HEK293 (cell line): ENCODE measurements around the gene AKAP11.

Experiments used
- CTCF ChIA-PET: fragments of 350-600 bp; formaldehyde crosslinking; extraction: SDS; loops from one replicate; lab custom pipeline; 2021; ENCODE audit warnings: antibody characterized with exemption; lab: Yijun Ruan, JAX
- POLR2A ChIA-PET: fragments of 300-600 bp; formaldehyde crosslinking; extraction: SDS; loops from one replicate; lab custom pipeline; 2020; ENCODE audit warnings: antibody characterized with exemption, inconsistent platforms; lab: Yijun Ruan, JAX
- H3K27ac ChIP-seq: fragments of 200-500 bp; sonication (Bioruptor generic); 2 replicates; pipeline ENCODE4 v1.5.1; 2014; ENCODE audit warnings: low read depth, low read length, control low read depth, inconsistent platforms; ENCODE audit errors: extremely low read depth
- H3K36me3 ChIP-seq, 2 experiments: fragments of 200-500 bp in 1 of 2; sonication (Bioruptor generic) in 1 of 2; 1 replicate in 1 of 2; 2 replicates in 1 of 2; pipeline ENCODE4 v1.5.1; 2014 to 2017; ENCODE audit warnings: inconsistent platforms in 2 of 2, low read length in 2 of 2; ENCODE audit not compliant: control insufficient read depth in 2 of 2, insufficient read depth in 1 of 2
- H3K4me1 ChIP-seq: fragments of 200-500 bp; sonication (Bioruptor generic); 2 replicates; pipeline ENCODE4 v1.5.1; 2014; ENCODE audit warnings: mild to moderate bottlenecking, low read length, inconsistent platforms; ENCODE audit not compliant: control insufficient read depth, insufficient read depth
- H3K4me3 ChIP-seq: 2 replicates; pipeline ENCODE4 v1.5.1; 2011; ENCODE audit warnings: low read depth, mild to moderate bottlenecking, control low read depth, low read length, moderate library complexity
- H3K9me3 ChIP-seq: fragments of 200-500 bp; sonication (Bioruptor generic); 2 replicates; pipeline ENCODE4 v1.5.1; 2014; ENCODE audit warnings: low read depth, low read length, inconsistent platforms; ENCODE audit not compliant: control insufficient read depth, insufficient read depth
- EGR2 ChIP-seq: fragments of 450-650 bp; formaldehyde crosslinking; IDR thresholded peaks from 2 replicates; pipeline ENCODE4 v1.5.1; 2016; ENCODE audit warnings: low read depth, missing biosample characterization, missing genetic modification characterization
- GLIS1 ChIP-seq: fragments of 450-650 bp; formaldehyde crosslinking; IDR thresholded peaks from 2 replicates; pipeline ENCODE4 v1.5.1; 2016; ENCODE audit warnings: missing biosample characterization, missing genetic modification characterization
- HOXC10 ChIP-seq: sonication (generic); formaldehyde crosslinking; IDR thresholded peaks from 2 replicates; pipeline ENCODE4 v1.8.1; 2023; ENCODE audit warnings: mild to moderate bottlenecking, missing genetic modification reagents
- HOXD13 ChIP-seq: sonication (generic); formaldehyde crosslinking; IDR thresholded peaks from 2 replicates; pipeline ENCODE4 v1.8.0; 2022; ENCODE audit warnings: missing genetic modification reagents, borderline replicate concordance
- KLF10 ChIP-seq: fragments of 450-650 bp; IDR thresholded peaks from 2 replicates; pipeline ENCODE4 v1.5.1; 2018; ENCODE audit warnings: missing biosample characterization, mild to moderate bottlenecking, missing genetic modification characterization
- KLF7 ChIP-seq: fragments of 450-650 bp; formaldehyde crosslinking; IDR thresholded peaks from 2 replicates; pipeline ENCODE4 v1.5.1; 2016; ENCODE audit warnings: missing biosample characterization, missing genetic modification characterization, borderline replicate concordance
- RBAK ChIP-seq: fragments of 450-650 bp; formaldehyde crosslinking; IDR thresholded peaks from 2 replicates; pipeline ENCODE4 v1.5.1; 2016; ENCODE audit warnings: missing biosample characterization, missing genetic modification characterization
- REPIN1 ChIP-seq: fragments of 450-650 bp; formaldehyde crosslinking; IDR thresholded peaks from 2 replicates; pipeline ENCODE4 v1.5.1; 2017; ENCODE audit warnings: missing biosample characterization, missing genetic modification characterization, low read depth
- ZFP3 ChIP-seq: fragments of 450-650 bp; formaldehyde crosslinking; IDR thresholded peaks from 2 replicates; pipeline ENCODE4 v1.5.1; 2016; ENCODE audit warnings: low read depth, missing biosample characterization, missing genetic modification characterization
- ZNF202 ChIP-seq: fragments of 450-650 bp; formaldehyde crosslinking; IDR thresholded peaks from 2 replicates; pipeline ENCODE4 v1.5.1; 2016; ENCODE audit warnings: missing biosample characterization, missing genetic modification characterization, borderline replicate concordance
- ZNF221 ChIP-seq: fragments of 450-650 bp; formaldehyde crosslinking; IDR thresholded peaks from 2 replicates; pipeline ENCODE4 v1.5.1; 2017; ENCODE audit warnings: missing biosample characterization, missing genetic modification characterization, borderline replicate concordance
- ZNF248 ChIP-seq: fragments of 450-650 bp; formaldehyde crosslinking; IDR thresholded peaks from 2 replicates; pipeline ENCODE4 v1.5.1; 2017; ENCODE audit warnings: missing biosample characterization, missing genetic modification characterization
- ZNF394 ChIP-seq: fragments of 450-650 bp; formaldehyde crosslinking; IDR thresholded peaks from 2 replicates; pipeline ENCODE4 v1.5.1; 2016; ENCODE audit warnings: missing biosample characterization, missing genetic modification characterization, mild to moderate bottlenecking, moderate library complexity, borderline replicate concordance
- ZNF529 ChIP-seq: fragments of 450-650 bp; formaldehyde crosslinking; IDR thresholded peaks from 2 replicates; pipeline ENCODE4 v1.5.1; 2017; ENCODE audit warnings: missing genetic modification characterization, missing biosample characterization; ENCODE audit not compliant: insufficient replicate concordance
- ZNF530 ChIP-seq: fragments of 450-650 bp; formaldehyde crosslinking; IDR thresholded peaks from 2 replicates; pipeline ENCODE4 v1.5.1; 2016; ENCODE audit warnings: low read depth, missing biosample characterization, missing genetic modification characterization
- ZNF610 ChIP-seq: fragments of 450-650 bp; formaldehyde crosslinking; IDR thresholded peaks from 2 replicates; pipeline ENCODE4 v1.5.1; 2016; ENCODE audit warnings: missing biosample characterization, missing genetic modification characterization, borderline replicate concordance
- ZNF777 ChIP-seq: fragments of 450-650 bp; formaldehyde crosslinking; IDR thresholded peaks from 2 replicates; pipeline ENCODE4 v1.5.1; 2017; ENCODE audit warnings: missing biosample characterization, missing genetic modification characterization, borderline replicate concordance
- ZNF791 ChIP-seq: fragments of 450-650 bp; formaldehyde crosslinking; IDR thresholded peaks from 2 replicates; pipeline ENCODE4 v1.5.1; 2016; ENCODE audit warnings: missing biosample characterization, missing genetic modification characterization
- ZNF792 ChIP-seq: fragments of 450-650 bp; formaldehyde crosslinking; IDR thresholded peaks from 2 replicates; pipeline ENCODE4 v1.5.1; 2016; ENCODE audit warnings: missing biosample characterization, missing genetic modification characterization
- ZSCAN23 ChIP-seq: fragments of 450-650 bp; formaldehyde crosslinking; IDR thresholded peaks from 2 replicates; pipeline ENCODE4 v1.5.1; 2016; ENCODE audit warnings: missing biosample characterization, missing genetic modification characterization
- TF ChIP-seq, protein P1 (sequence below): fragments of 450-650 bp; formaldehyde crosslinking; IDR thresholded peaks from 2 replicates; pipeline ENCODE4 v1.5.1; 2016; ENCODE audit warnings: missing biosample characterization, missing genetic modification characterization, low read depth
- TF ChIP-seq, protein P2 (sequence below): fragments of 450-650 bp; formaldehyde crosslinking; IDR thresholded peaks from 2 replicates; pipeline ENCODE4 v1.5.1; 2016; ENCODE audit warnings: missing biosample characterization, missing genetic modification characterization
- TF ChIP-seq, protein P3 (sequence below): fragments of 450-650 bp; IDR thresholded peaks from 2 replicates; pipeline ENCODE4 v1.5.1; 2018; ENCODE audit warnings: missing biosample characterization, missing genetic modification characterization
- TF ChIP-seq, protein P4 (sequence below): IDR thresholded peaks from 2 replicates; pipeline ENCODE4 v1.6.1; 2011; ENCODE audit warnings: mild to moderate bottlenecking, low read depth, low read length, borderline replicate concordance
- TF ChIP-seq, protein P5 (sequence below): fragments of 450-650 bp; formaldehyde crosslinking; IDR thresholded peaks from 2 replicates; pipeline ENCODE4 v1.5.1; 2016; ENCODE audit warnings: missing biosample characterization, missing genetic modification characterization

The AKAP11 gene

DNA sequence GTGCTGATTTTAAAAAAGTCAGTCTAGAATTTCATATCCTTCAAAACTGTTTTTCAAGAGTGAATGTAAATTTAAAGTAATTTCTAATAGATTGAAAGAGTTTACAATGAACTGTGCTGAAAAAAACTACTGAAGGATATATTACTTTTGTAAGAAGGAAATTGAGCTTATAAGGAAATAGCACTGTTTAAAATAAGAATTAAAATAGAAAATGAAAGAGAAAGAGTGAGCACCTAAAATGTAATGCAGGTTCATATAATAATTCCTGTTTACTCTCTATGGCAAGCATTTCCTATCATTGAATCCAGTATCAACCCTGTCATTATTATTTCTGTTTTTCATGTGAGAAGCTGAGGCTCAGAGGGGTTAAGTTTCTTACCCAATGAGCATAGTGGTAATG, 57.3 kb downstream of the AKAP11 start (continued):
- no peak for TF ChIP-seq ZSCAN23 (tag by site-specific recombination)
- TF ChIP-seq RBAK (tag by site-specific recombination): no peak
- no peak for TF ChIP-seq ZNF394
- TF ChIP-seq GLIS1 (tag by site-specific recombination): no peak
- TF ChIP-seq ZNF221 (tag by site-specific recombination): no peak

DNA sequence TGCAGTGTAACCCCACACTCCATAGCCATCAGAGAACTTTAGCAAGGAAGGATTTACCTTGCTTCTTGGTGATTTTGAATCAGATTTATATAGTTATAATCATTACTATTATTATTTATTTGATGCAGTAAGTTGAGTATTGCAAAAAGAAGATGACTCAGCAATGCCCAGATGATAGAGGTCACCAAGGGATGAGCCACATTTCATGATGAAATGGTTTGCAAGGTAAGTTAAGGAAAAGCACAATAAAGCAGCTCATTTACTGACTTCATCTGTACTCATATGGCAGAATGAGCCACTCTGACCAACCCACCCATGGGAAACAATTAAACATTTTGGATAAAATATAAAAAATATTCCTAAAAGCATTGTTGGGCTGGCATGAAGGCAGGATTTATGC, 59.1 kb downstream of the AKAP11 start:
- Histone ChIP-seq H3K36me3 (no peaks in the 10 kb centered on the region), H3K4me1 (no peaks in the 10 kb centered on the region), H3K9me3 (no peaks in the 10 kb centered on the region), H3K4me3 (no peak overlapping the region)
- ChIA-PET POLR2A (no interaction called here), CTCF (interaction anchor here (0.6 kb wide), 1 partner anchor 476 kb away, joined by 3 read pairs; no protein-coding TSS in a partner anchor)
- TF ChIP-seq, protein P1, sequence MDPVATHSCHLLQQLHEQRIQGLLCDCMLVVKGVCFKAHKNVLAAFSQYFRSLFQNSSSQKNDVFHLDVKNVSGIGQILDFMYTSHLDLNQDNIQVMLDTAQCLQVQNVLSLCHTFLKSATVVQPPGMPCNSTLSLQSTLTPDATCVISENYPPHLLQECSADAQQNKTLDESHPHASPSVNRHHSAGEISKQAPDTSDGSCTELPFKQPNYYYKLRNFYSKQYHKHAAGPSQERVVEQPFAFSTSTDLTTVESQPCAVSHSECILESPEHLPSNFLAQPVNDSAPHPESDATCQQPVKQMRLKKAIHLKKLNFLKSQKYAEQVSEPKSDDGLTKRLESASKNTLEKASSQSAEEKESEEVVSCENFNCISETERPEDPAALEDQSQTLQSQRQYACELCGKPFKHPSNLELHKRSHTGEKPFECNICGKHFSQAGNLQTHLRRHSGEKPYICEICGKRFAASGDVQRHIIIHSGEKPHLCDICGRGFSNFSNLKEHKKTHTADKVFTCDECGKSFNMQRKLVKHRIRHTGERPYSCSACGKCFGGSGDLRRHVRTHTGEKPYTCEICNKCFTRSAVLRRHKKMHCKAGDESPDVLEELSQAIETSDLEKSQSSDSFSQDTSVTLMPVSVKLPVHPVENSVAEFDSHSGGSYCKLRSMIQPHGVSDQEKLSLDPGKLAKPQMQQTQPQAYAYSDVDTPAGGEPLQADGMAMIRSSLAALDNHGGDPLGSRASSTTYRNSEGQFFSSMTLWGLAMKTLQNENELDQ: no peak
- TF ChIP-seq EGR2 (tag by site-specific recombination): no peak
- TF ChIP-seq HOXC10 (CRISPR knock-in tag): no peak
- TF ChIP-seq, protein P2, sequence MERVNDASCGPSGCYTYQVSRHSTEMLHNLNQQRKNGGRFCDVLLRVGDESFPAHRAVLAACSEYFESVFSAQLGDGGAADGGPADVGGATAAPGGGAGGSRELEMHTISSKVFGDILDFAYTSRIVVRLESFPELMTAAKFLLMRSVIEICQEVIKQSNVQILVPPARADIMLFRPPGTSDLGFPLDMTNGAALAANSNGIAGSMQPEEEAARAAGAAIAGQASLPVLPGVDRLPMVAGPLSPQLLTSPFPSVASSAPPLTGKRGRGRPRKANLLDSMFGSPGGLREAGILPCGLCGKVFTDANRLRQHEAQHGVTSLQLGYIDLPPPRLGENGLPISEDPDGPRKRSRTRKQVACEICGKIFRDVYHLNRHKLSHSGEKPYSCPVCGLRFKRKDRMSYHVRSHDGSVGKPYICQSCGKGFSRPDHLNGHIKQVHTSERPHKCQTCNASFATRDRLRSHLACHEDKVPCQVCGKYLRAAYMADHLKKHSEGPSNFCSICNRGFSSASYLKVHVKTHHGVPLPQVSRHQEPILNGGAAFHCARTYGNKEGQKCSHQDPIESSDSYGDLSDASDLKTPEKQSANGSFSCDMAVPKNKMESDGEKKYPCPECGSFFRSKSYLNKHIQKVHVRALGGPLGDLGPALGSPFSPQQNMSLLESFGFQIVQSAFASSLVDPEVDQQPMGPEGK: no peak
- TF ChIP-seq ZNF791 (tag by site-specific recombination): no peak
- no peak for TF ChIP-seq ZNF529
- no peak for TF ChIP-seq ZNF610 (tag by site-specific recombination)
- TF ChIP-seq HOXD13 (CRISPR knock-in tag): no peak
- TF ChIP-seq ZNF248: no peak
- no peak for TF ChIP-seq ZNF792 (tag by site-specific recombination)
- no peak for TF ChIP-seq REPIN1 (tag by site-specific recombination)
- TF ChIP-seq, protein P3, sequence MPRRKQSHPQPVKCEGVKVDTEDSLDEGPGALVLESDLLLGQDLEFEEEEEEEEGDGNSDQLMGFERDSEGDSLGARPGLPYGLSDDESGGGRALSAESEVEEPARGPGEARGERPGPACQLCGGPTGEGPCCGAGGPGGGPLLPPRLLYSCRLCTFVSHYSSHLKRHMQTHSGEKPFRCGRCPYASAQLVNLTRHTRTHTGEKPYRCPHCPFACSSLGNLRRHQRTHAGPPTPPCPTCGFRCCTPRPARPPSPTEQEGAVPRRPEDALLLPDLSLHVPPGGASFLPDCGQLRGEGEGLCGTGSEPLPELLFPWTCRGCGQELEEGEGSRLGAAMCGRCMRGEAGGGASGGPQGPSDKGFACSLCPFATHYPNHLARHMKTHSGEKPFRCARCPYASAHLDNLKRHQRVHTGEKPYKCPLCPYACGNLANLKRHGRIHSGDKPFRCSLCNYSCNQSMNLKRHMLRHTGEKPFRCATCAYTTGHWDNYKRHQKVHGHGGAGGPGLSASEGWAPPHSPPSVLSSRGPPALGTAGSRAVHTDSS (tag by site-specific recombination): no peak
- TF ChIP-seq, all 188 proteins: peak for 0
- H3K27ac ChIP-seq: no peak overlapping the region

DNA sequence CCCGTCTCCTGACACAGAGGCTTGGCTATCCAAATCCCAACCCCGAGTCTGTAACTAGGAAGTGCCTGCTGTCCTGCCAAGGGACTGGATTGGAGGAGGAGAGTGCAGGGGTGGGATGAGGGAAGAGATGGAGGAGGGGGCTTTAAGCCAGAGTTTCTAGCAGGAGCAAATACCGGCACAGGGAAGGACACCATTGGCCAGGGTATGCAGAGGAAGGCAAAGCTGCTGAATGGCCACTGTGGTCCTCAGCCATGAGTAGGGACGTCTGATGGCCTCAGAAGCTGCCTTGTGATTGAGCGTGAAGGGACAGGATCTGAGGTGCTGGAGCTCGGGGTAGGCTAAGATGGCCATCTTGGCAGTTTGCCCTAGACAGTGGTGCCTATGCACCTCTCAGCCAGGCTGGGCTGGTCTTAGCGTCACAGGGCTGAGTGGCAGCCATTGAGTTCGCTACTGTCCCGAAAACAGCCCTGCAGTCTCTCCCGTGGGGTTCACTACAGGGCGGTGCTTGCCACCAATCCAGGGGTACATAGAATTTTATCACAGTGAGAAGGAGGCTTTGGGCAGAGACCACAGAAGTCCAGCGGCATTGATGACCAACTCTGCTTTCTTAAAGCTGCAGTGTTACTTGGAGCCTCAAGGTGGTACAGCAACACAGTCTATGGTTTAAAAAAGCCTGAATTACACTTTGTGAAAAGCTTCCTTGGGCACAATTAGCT, 61.8 kb downstream of the AKAP11 start:
- ChIA-PET POLR2A (no interaction called here), CTCF (interaction anchor here (1.0 kb wide), 1 partner anchor 143 kb away, joined by 3 read pairs; no protein-coding TSS in a partner anchor)
- Histone ChIP-seq H3K4me3 (no peak overlapping the region), H3K27ac (no peak overlapping the region), H3K4me1 (no peaks in the 10 kb centered on the region), H3K36me3 (no peaks in the 10 kb centered on the region), H3K9me3 (no peaks in the 10 kb centered on the region)
- TF ChIP-seq ZNF777 (no peak), ZFP3 (no peak), ZNF202 (tag by site-specific recombination) (no peak), ZNF530 (tag by site-specific recombination) (no peak), KLF10 (no peak), KLF7 (no peak), GLIS1 (tag by site-specific recombination) (no peak)
- TF ChIP-seq, protein P4, sequence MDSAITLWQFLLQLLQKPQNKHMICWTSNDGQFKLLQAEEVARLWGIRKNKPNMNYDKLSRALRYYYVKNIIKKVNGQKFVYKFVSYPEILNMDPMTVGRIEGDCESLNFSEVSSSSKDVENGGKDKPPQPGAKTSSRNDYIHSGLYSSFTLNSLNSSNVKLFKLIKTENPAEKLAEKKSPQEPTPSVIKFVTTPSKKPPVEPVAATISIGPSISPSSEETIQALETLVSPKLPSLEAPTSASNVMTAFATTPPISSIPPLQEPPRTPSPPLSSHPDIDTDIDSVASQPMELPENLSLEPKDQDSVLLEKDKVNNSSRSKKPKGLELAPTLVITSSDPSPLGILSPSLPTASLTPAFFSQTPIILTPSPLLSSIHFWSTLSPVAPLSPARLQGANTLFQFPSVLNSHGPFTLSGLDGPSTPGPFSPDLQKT: no peak
- TF ChIP-seq, protein P5, sequence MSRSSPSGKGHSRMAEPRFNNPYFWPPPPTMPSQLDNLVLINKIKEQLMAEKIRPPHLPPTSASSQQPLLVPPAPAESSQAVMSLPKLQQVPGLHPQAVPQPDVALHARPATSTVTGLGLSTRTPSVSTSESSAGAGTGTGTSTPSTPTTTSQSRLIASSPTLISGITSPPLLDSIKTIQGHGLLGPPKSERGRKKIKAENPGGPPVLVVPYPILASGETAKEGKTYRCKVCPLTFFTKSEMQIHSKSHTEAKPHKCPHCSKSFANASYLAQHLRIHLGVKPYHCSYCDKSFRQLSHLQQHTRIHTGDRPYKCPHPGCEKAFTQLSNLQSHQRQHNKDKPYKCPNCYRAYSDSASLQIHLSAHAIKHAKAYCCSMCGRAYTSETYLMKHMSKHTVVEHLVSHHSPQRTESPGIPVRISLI (tag by site-specific recombination): no peak
